GM19455 (cell line): ENCODE data around the gene FABP3.

Experiments
- ATAC-seq: cut with Tn5 transposase; IDR thresholded peaks from one replicate; pipeline ENCODE4 v1.9.1; 2021; ENCODE audit not compliant: unreplicated experiment

Gene FABP3

GRCh38 chr1:31373897-31374486 is 1.1 kb upstream of the FABP3 start:
- ATAC-seq: no peak

GRCh38 chr1:31372751-31373055 is 173 bp downstream of the FABP3 start:
- no peak for ATAC-seq

DNA sequence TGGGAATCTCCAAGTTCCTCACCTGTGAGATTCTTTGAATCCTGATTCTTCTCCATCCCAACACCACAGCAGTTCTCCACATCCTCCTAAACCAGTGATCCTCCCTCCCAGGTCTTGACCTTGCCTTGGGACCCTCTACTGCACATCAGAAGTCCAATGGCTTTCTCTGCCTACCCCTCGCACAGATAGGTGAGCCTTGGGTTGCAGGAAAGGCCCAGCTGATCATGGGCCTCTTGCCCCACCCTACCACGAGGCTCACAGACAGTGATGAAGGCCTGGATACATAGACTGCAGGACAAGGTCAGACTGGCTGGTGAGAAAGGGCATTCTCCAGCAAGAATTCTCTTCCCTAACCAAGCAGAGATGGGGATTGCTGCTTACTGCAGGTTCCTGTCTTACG is 825 bp downstream of the FABP3 start:
- ATAC-seq: no peak

- ATAC-seq: no peak
These were observed 1.5 kb downstream of the FABP3 start for GRCh38 chr1:31371121-31371959.

DNA sequence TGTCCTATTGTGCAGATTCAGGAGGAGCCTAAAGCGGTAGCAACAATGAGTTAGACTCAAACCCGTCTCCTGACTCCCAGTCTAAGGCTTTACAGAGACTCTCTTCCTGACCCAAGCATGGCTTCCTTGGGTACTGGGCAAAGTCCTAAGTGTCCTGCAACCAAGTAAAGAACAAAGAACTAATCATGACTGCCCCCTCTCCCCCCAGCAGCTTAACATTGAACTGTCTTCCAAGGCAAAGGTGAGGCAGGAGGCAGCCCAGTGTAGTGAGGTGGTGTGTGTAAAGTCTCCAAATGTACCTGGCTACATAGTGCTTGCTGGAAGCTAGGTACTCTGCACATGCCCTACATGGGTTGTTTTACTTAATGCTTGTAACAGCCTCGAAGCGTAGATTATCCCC is 2.3 kb downstream of the FABP3 start:
- ATAC-seq: no peak

DNA sequence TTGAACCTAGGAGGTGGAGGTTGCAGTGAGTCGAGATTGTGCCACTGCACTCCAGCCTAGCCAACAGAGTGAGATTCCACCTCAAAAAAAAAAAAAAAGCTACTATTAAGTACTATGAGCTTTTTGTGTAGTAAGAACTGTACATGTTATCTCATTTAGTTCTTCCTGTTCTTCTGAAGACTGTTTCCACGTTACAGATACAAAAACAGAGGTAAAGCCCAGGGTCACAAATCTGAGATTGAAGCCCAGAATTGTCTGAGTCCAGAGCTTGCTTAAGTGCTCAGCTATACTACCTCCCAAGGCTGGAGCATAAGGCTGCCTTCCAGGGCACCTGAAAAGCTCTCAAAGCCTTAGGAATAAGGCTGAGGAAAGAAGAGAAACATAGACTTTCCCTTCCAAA is 2.9 kb downstream of the FABP3 start:
- no peak for ATAC-seq

GRCh38 chr1:31368611-31369107 is 4.2 kb downstream of the FABP3 start:
- no peak for ATAC-seq

DNA sequence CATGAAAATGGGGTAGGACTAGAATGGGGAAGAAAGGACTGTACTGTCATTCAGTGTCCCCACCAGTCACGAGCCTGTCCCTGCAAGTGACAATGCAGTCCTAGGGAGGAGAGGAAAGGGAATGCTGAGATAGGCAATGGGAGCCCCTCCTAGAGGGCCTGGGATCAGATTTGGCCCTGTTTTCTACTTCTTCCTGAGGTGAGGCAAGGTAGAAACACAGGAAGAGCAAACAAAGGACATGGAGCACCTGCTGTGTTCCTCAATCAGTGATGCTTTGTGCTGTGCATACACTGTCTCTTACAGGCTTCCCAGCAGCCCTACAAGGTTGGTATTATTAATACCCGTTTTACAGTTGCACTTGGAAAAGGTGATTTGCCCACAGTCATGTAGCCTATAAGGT is 6.1 kb downstream of the FABP3 start:
- no peak for ATAC-seq

GRCh38 chr1:31364561-31365250 is 8.2 kb downstream of the FABP3 start:
- no peak for ATAC-seq

GRCh38 chr1:31362032-31362431 is 10.8 kb downstream of the FABP3 start:
- ATAC-seq: no peak

DNA sequence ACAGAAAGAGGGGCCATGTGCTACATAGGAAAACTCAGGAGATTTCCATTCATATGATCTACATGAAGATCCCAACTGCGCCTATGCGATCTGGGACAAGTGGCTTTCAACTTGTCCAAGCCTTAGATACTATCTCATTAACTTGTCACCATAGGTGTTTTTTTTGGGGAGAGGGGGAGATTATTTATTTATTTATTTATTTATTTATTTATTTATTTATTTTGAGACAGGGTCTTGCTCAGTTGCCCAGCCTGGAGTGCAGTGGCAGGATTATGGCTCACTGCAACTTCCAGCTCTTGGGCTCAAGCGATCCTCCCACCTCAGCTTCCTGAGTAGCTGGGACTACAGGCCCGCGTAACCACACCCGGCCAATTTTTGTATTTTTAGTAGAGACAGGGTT is 11.3 kb downstream of the FABP3 start:
- ATAC-seq: no peak

- no peak for ATAC-seq
These were observed 16.4 kb downstream of the FABP3 start for GRCh38 chr1:31356427-31356826.

DNA sequence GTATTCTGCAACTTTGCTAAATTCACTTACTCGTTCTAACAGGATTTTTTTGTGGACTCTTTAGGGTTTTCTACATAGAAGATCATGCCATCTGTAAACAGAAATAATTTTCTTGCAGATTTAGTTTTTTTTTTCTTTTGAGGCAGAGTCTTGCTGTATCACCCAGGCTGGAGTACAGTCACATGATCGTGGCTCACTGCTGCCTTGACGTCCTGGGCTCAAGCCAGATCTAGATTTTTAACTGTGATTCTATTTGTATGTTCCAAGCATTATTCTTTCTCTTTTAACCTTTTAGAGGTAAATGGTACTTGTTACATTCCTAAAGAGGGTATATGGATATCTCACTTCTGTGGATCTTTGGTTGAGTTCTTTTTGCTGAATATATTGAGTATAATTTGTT is 18.6 kb downstream of the FABP3 start:
- no peak for ATAC-seq

DNA sequence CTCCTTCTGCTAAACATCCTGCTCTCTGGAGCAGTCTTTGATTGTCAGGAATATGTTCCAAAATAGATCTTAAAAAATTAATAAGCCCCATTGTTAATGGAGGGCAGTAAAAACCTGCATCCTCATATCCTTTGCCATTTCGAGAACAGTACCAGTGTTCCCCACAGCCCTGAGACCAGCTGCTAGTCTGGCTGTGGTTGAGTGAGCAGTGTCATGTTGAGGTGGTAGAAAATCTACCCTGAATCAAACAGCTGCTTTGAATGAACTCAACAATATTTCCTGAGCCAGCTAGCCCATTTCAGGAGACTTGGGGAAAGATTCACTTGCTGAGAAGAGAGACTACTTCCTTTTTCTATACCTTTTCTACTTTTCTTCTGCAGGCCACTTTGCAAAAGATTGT is 24.4 kb downstream of the FABP3 start:
- no peak for ATAC-seq

DNA sequence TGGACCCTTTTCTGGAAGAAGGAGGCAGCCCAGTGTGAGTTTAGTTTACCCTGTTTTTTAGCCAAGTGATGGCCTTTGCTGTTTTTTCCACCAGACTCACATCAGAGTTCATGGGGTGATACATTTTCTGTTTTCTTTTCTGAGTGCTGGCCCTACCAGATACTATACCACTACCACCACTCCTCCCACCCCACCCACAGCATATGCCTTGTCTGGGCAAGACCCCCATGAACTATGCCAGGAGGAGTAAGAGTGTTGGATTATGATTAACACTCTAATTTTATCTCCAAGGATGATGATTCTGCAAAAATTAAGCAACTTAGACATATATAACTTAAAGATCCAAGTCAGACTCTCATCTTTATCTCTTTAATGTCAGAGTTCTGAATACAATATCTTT is 26.1 kb downstream of the FABP3 start:
- no peak for ATAC-seq

DNA sequence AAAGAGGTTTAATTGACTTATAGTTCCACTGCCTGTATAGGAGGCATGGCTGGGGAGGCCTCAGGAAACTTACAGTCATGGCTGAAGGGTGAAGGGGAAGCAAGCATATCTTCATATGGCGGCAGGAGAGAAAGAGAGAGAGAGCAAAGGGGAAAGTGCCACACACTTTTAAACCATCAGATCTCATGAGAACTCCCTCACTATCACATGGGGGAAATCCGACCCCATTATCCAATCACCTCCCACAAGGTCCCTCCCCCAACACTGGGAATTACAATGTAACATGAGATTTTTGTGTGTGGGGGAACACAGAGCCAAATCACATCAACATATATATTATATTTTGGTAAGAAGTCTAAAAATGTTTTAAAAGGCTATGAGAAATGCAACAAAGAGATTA is 27.2 kb downstream of the FABP3 start:
- ATAC-seq: no peak

DNA sequence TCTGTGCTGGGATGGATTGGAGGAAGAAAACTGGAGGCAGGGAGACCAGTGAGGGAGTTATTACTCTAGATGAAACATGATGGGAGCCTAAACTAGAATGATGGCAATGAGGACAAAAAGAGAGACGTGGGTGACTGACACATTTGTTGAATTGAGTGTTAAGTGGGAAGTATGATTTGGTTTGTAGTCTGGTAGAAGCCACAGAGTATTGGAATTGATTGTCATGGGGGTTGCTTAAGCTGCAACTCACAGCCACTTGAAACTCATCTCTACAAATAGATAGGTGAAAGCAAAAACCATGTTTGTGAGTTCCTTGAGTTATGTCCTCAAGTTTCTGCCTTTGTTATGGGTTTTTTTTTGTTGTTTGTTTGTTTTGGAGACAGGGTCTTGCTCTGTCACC is 28.4 kb downstream of the FABP3 start:
- no peak for ATAC-seq

DNA sequence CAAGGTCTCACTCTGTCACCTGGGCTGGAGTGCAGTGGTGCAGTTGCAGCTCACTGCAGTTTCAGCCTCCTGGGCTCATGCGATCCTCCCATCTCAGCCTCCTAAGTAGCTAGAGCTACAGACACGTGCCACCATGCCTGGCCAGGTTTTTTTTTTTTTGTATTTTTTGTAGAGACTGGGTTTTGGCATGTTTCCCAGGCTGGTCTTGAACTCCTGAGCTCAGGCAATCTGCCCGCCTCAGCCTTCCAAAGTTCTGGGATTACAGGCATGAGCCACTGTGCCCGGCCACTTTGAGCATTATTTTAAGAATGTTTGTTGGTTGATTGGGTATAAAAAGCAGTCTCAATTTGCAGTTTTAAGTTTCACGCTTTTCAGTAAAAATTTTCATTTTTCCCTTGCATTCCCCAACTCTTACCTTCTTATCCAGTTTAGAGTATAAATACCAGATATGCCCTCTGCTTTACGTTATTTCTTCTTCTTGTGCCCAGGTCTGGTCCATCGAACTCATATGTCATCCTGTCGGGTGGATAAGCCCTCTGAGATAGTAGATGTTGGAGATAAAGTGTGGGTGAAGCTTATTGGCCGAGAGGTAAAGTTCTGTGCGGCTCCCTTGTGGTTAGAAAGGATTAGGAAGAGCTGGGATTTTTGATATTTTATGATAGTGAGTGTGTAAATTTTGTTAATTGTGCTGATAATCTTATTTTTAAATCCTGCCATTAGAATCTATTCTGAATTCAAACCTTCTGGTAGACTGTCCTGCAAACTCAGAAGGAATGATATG is 36.0 kb downstream of the FABP3 start:
- no peak for ATAC-seq

DNA sequence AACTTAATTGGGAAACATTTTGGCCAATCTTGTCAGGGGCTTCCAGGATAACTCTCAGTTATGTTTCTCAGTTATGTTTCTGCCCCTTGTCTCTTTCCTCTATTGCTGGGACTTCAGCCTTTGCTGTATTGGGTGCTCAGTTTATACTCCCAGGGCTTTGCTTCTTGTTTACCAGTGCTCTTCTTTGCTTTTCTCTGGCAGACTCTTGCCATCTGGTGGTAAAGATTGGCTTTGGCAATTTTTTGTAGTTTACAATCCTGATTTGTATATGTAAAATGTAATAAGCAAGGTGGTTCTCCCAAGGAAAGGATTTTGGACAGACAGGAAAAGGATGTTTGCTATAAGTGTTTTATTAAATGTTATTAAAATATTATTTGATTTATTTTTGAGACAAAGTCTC is 37.9 kb downstream of the FABP3 start:
- no peak for ATAC-seq

- no peak for ATAC-seq
These were observed 45.5 kb downstream of the FABP3 start for GRCh38 chr1:31327381-31327780.

DNA sequence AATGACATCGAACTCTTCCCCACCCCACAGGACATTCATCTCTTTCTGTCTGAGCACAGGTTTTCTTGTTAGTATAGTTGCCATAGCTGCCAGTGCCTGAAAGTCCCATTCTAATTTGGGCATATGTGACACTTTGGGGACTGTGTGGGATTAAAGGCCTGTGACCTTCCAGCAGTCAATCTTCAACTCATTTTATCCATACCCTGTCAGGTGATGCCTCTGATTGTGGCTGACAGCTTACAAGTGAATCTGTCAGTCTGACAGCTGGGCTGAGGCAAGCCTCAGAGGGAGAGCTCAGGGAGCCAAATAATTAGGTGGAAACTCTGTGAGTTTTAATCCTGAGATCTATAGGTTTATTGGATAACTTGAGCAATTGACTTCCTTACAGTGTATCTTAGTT is 46.4 kb downstream of the FABP3 start:
- ATAC-seq: no peak
